Right atrium auricular region (tissue), 2 donors: ENCODE measurements around the gene FAM181A. TPM values are rescaled to one million over a fixed set of nuclear protein-coding genes. Genes with fewer than 3 reads are reported as not detected.

Source experiments
- DNase-seq: peaks from one replicate; pipeline ENCODE4 v3.0.0-alpha.2; 2019; ENCODE audit warnings: low spot score
- H3K27ac ChIP-seq, 2 donors: fragments of 200-600 bp; sonication (generic); 1 replicate in 1 of 2; 2 replicates in 1 of 2; pipeline ENCODE4 v1.5.1; 2016 to 2019
- H3K27me3 ChIP-seq, 2 donors: fragments of 200-600 bp; sonication (generic); one replicate each; pipeline versions ENCODE4 v1.5.1 to v1.6.0; 2017 to 2019
- H3K36me3 ChIP-seq: fragments of 200-600 bp; sonication (generic); one replicate; pipeline ENCODE4 v1.5.1; 2016
- H3K4me1 ChIP-seq, 2 donors: fragments of 200-600 bp; sonication (generic); one replicate each; pipeline versions ENCODE4 v1.5.1 to v1.6.0; 2017 to 2019
- H3K4me3 ChIP-seq, 2 donors: fragments of 200-600 bp; sonication (generic); 1 replicate in 1 of 2; 2 replicates in 1 of 2; pipeline ENCODE4 v1.5.1; 2017 to 2019; ENCODE audit warnings: mild to moderate bottlenecking in 1 of 2, moderate library complexity in 1 of 2
- H3K9me3 ChIP-seq, 2 donors: fragments of 200-600 bp; sonication (generic); one replicate each; pipeline ENCODE4 v1.5.1; 2019
- total RNA-seq, 2 donors: library from RNA; depleted of rRNA; stranded (reverse); fragments of >200 nt; gene quantifications; one replicate each; pipeline ENCODE4 v1.1.0, GENCODE V29; 2016
- TF ChIP-seq, protein P1 (sequence below), 2 donors: fragments of 200-600 bp; sonication (generic); IDR thresholded peaks; one replicate each; pipeline ENCODE4 v1.5.1; 2019; ENCODE audit warnings: antibody characterized with exemption in 2 of 2

FAM181A gene
- total RNA-seq, 2 donors from 2014 or later = not detected

DNA sequence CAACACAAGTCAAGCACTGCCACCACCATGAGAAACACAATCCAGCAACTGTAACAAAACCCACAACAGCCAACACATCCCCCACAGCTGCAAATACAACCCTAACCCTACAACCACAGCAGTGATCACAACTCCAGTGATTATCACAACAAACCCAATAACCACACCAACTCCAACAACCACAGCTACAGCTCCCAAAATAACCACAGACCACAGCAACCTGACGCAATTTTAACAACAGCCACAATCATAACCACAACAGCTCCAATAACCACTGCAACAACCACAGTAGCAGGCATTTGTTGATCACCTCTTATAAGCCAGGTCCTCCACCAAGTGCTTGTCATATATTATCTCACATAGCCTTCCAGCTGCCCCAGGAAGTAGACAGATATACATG is 42.2 kb upstream of the FAM181A start:
- Histone ChIP-seq H3K4me1 (peaks cover 0 to 7% of the 10 kb centered on the region in 2 donors), H3K4me3 (no peak overlapping the region), H3K36me3 (no peaks in the 10 kb centered on the region), H3K27ac (no peak overlapping the region), H3K9me3 (peaks cover 0 to 7% of the 10 kb centered on the region in 2 donors), H3K27me3 (no peaks in the 10 kb centered on the region)
- DNase-seq = no peak
- TF ChIP-seq, protein P1, sequence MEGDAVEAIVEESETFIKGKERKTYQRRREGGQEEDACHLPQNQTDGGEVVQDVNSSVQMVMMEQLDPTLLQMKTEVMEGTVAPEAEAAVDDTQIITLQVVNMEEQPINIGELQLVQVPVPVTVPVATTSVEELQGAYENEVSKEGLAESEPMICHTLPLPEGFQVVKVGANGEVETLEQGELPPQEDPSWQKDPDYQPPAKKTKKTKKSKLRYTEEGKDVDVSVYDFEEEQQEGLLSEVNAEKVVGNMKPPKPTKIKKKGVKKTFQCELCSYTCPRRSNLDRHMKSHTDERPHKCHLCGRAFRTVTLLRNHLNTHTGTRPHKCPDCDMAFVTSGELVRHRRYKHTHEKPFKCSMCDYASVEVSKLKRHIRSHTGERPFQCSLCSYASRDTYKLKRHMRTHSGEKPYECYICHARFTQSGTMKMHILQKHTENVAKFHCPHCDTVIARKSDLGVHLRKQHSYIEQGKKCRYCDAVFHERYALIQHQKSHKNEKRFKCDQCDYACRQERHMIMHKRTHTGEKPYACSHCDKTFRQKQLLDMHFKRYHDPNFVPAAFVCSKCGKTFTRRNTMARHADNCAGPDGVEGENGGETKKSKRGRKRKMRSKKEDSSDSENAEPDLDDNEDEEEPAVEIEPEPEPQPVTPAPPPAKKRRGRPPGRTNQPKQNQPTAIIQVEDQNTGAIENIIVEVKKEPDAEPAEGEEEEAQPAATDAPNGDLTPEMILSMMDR (IDR thresholded peaks at IDR 0.05) = no peak

DNA sequence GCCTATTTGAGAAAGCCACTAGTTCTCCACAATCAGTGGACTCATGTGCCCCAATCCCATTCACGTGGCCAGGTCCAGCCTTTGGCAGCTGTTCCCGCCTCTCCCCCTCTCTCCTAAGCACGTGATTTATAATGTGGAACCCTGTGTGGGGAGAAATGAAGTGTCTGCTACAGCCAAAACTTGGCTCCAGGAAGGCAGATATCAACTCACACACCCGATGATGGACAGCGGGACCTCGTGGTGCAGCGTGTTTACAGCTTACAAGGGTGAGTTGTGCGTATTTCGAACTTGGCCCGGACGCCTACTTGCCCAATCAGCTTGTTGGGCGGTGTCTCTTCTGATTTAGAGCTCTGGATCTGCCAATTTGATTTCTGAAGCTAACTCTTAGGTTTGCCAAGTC is 38.1 kb upstream of the FAM181A start:
- Histone ChIP-seq H3K36me3 (no peaks in the 10 kb centered on the region), H3K4me1 (peaks cover 0 to 6% of the 10 kb centered on the region in 2 donors), H3K9me3 (peaks cover 0 to 7% of the 10 kb centered on the region in 2 donors), H3K27ac (no peak overlapping the region), H3K4me3 (no peak overlapping the region), H3K27me3 (no peaks in the 10 kb centered on the region)
- no peak for DNase-seq
- TF ChIP-seq, protein P1 (IDR thresholded peaks at IDR 0.05) = no peak

DNA sequence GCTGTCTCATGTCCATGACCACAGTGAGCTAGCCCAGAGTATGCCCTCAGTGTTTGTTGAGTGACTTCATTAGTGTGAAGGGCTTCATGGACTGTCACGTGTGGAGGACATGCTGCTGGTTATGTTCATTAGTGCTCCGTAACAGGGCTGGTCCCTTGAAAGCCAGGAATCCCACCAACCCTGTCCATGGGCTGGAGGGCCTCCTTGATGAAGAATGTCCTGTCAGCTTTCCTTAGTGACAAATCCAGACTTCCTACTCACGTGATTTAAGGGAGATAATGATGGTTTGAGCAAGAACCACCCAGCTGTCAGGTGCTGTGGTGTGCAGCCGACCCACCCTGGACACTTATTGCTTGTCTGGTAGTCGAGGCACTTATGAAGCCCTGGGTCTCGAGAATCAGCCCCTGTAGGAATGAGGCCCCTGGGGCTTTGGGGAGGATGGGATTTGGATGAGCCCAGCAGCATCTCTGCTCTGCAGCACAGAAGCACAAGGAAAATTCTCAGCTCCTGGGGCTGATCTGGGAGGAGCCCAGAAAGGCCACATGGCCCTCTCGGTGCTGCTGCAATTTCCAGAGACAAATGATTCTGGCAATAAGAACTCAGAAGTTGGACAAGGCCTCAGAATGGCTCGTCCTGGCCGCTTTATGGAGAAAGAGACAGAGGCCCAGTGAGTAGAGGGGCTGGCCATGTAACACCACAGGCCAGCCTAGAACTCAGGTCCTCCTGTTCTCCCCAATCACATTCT is 37.2 kb upstream of the FAM181A start:
- no peak overlapping the region for H3K27ac ChIP-seq
- TF ChIP-seq, protein P1 (IDR thresholded peaks at IDR 0.05) = no peak
- no peaks in the 10 kb centered on the region for H3K27me3 ChIP-seq
- DNase-seq = no peak
- H3K36me3 ChIP-seq = no peaks in the 10 kb centered on the region
- peaks cover 0 to 7% of the 10 kb centered on the region in 2 donors for H3K9me3 ChIP-seq
- peaks cover 0 to 6% of the 10 kb centered on the region in 2 donors for H3K4me1 ChIP-seq
- no peak overlapping the region for H3K4me3 ChIP-seq

- Histone ChIP-seq H3K4me3 (no peak overlapping the region), H3K36me3 (no peaks in the 10 kb centered on the region), H3K27me3 (no peaks in the 10 kb centered on the region), H3K9me3 (no peaks in the 10 kb centered on the region), H3K27ac (no peak overlapping the region), H3K4me1 (peaks cover 0 to 6% of the 10 kb centered on the region in 2 donors)
- TF ChIP-seq, protein P1 (IDR thresholded peaks at IDR 0.05) = no peak
- DNase-seq = no peak
Observed at GRCh38 chr14:93891756-93892504, 35.2 kb upstream of the FAM181A start.

DNA sequence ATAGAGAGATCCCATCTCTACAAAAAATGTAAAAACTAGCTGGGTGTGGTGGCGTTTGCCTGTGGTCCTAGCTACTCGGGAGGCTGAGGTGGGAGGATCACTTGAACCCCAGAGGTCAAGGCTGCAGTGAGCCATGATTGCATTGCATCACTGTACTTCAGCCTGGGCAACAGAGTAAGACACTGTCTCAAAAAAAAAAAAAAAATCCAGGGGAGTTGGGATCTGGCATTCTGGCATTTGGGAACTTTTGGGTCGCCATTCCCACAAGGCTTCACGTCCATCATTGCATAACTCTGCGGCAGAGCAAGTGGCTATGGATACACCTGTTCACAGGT is 34.7 kb upstream of the FAM181A start:
- H3K9me3 ChIP-seq = no peaks in the 10 kb centered on the region
- no peak overlapping the region for H3K27ac ChIP-seq
- peaks cover 0 to 6% of the 10 kb centered on the region in 2 donors for H3K4me1 ChIP-seq
- TF ChIP-seq, protein P1 (IDR thresholded peaks at IDR 0.05) = no peak
- H3K36me3 ChIP-seq = no peaks in the 10 kb centered on the region
- H3K4me3 ChIP-seq = no peak overlapping the region
- H3K27me3 ChIP-seq = no peaks in the 10 kb centered on the region
- no peak for DNase-seq
